Keratinocyte (primary cell): ENCODE measurements around the gene RABGAP1.

ENCODE experiments used
- CTCF ChIP-seq, 3 experiments: IDR thresholded peaks in 1 of 3; conservative IDR thresholded peaks in 1 of 3; optimal IDR thresholded peaks in 1 of 3; 2 replicates in 2 of 3; 3 replicates in 1 of 3; pipeline versions ENCODE3 to v1.5.1; 2011; ENCODE audit warnings: low read length in 3 of 3, mild to moderate bottlenecking in 3 of 3, moderate library complexity in 2 of 3, control low read depth in 1 of 3, inconsistent platforms in 1 of 3; ENCODE audit not compliant: insufficient read depth in 2 of 3; ENCODE audit errors: extremely low read depth in 1 of 3
- EZH2 ChIP-seq: IDR thresholded peaks from one replicate; pipeline ENCODE4 v1.6.1; 2012; ENCODE audit warnings: inconsistent platforms, mild to moderate bottlenecking, low read length, moderate library complexity

GRCh38 chr9:122931226-122932121 is 9.3 kb upstream of the RABGAP1 start, which contains the start of gene ZBTB26:
- no peak for TF ChIP-seq EZH2
- TF ChIP-seq CTCF (optimal IDR thresholded peaks at IDR 0.05 in 1 of 3, IDR thresholded peaks at IDR 0.05 in 1 of 3, conservative IDR thresholded peaks at IDR 0.05 in 1 of 3; ENCODE audit: extremely low read depth in 1 of 3, insufficient read depth in 2 of 3, low read length in 3 of 3) = no peak
